ENCODE results near the gene KLHL24.
A peak's percentile ranks its signal among the peaks of the same experiment; 100 is the strongest.

The KLHL24 gene

GRCh38 chr3:183650554-183650953 is 15.1 kb downstream of the KLHL24 start:
- ChIA-PET POLR2A (no interaction called here), CTCF (no interaction called here)

DNA sequence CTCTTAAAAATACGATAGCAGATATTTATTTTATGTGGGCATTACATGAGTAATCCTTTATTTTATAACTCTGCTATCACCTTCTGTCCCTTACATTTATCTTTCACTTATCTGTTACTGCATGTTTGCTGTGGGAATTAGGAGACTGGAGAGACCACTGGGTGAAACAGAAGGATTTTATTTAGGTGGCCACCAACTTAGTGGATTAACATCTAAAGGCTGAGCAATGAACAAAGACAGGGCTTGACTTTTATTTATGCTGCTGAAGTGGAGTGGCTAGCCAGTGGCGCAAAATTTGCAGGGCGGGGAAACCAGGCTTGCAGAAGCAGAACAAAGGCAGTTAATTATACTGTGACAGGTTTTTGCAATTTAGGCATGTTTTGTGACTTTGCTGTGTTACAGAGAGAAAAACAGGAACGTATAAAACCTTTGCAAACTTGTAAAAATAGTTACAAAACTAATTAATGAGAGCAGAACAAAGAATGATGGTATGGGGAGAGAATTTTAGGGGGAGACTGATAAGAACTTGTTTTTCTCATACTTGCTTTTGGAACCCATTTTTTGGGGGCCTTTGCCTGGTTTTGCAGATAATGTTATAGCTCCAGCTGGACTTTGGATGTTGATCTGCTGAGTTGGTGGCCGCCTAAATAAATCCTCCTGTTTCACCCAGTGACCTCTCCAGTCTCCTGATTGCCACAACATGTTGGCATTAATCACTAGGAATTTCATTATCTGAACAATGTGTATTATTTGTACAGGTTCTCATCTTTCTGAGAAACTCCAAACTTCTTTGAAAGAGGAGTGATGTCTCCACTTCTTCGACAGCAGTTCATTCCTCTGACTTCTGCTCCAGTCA is 18.0 kb downstream of the KLHL24 start:
- Histone ChIP-seq H3K36me3 (ENCODE audit: control insufficient read depth in 2 of 2, insufficient read depth in 1 of 2, low read length in 2 of 2) (peaks cover 0 to 25% of the 10 kb centered on the region in 2 experiments; a peak in 1 of 3 replicates), H3K9me3 (ENCODE audit: control insufficient read depth, insufficient read depth, low read depth, low read length) (no peaks in the 10 kb centered on the region), H3K27ac (ENCODE audit: extremely low read depth, low read depth, low read length) (no peak overlapping the region), H3K4me1 (ENCODE audit: control insufficient read depth, insufficient read depth, low read length) (no peaks in the 10 kb centered on the region), H3K4me3 (ENCODE audit: low read depth, low read length) (no peak overlapping the region)
- ChIA-PET CTCF (no interaction called here), POLR2A (no interaction called here)
- TF ChIP-seq SETDB1 (IDR thresholded peaks at IDR 0.05; ENCODE audit: insufficient read length, low read length) (peak; percentile 100), ZNF280C (tag by site-specific recombination; IDR thresholded peaks at IDR 0.05) (no peak), ATF2 (tag by site-specific recombination; IDR thresholded peaks at IDR 0.05; ENCODE audit: low read depth) (no peak), ZNF501 (tag by site-specific recombination; IDR thresholded peaks at IDR 0.05) (peak; percentile 27; the same call in 1 of the 2 replicates), ZNF677 (tag by site-specific recombination; IDR thresholded peaks at IDR 0.05) (peak; percentile 51; the same call in 1 of the 2 replicates), ZNF555 (tag by site-specific recombination; conservative IDR thresholded peaks at IDR 0.05) (0 out of 2 replicates have a peak, but pooled peaks have one; percentile 5), ZNF202 (tag by site-specific recombination; IDR thresholded peaks at IDR 0.05; ENCODE audit: borderline replicate concordance) (no peak), ZNF549 (tag by site-specific recombination; IDR thresholded peaks at IDR 0.05) (peak; percentile 59), ZNF571 (tag by site-specific recombination; IDR thresholded peaks at IDR 0.05) (0 out of 2 replicates have a peak, but pooled peaks have one; percentile 58), ZNF510 (tag by site-specific recombination; IDR thresholded peaks at IDR 0.05; ENCODE audit: insufficient replicate concordance) (peak; percentile 15), ZNF558 (tag by site-specific recombination; IDR thresholded peaks at IDR 0.05) (peak; percentile 40; the same call in 1 of the 2 replicates)

More at GRCh38 chr3:183650554-183650953, 15.1 kb downstream of the KLHL24 start:
- Histone ChIP-seq H3K9me3 (ENCODE audit: control insufficient read depth, insufficient read depth, low read depth, low read length) (no peaks in the 10 kb centered on the region), H3K4me3 (ENCODE audit: low read depth, low read length) (no peak overlapping the region), H3K36me3 (ENCODE audit: control insufficient read depth in 2 of 2, insufficient read depth in 1 of 2, low read length in 2 of 2) (peaks cover 0 to 25% of the 10 kb centered on the region in 2 experiments; a peak in 1 of 3 replicates), H3K27ac (ENCODE audit: extremely low read depth, low read depth, low read length) (no peak overlapping the region), H3K4me1 (ENCODE audit: control insufficient read depth, insufficient read depth, low read length) (no peaks in the 10 kb centered on the region)
- no peak for TF ChIP-seq ZSCAN18 (tag by site-specific recombination; IDR thresholded peaks at IDR 0.05)
- no peak for TF ChIP-seq KLF17 (tag by site-specific recombination; IDR thresholded peaks at IDR 0.05)
- TF ChIP-seq ZNF544 (tag by site-specific recombination; IDR thresholded peaks at IDR 0.05) = no peak
- no peak for TF ChIP-seq ZNF398 (tag by site-specific recombination; IDR thresholded peaks at IDR 0.05)
- TF ChIP-seq ZNF433 (tag by site-specific recombination; IDR thresholded peaks at IDR 0.05; ENCODE audit: low read depth) = no peak
- no peak for TF ChIP-seq ZNF341 (tag by site-specific recombination; IDR thresholded peaks at IDR 0.05; ENCODE audit: low read depth)
- no peak for TF ChIP-seq ZNF473 (tag by site-specific recombination; IDR thresholded peaks at IDR 0.05)
- no peak for TF ChIP-seq BCL6B (tag by site-specific recombination; IDR thresholded peaks at IDR 0.05)
- no peak for TF ChIP-seq BCL11A (tag by site-specific recombination; IDR thresholded peaks at IDR 0.05; ENCODE audit: low read depth)

Measured in HEK293 (cell line).